Suppressor macrophage treated with lipopolysaccharide for 1 hour (primary cell): ENCODE results near the gene GARIN5B.

Experiments
- DNase-seq, 3 donors: peaks; one replicate each; pipeline ENCODE4 v3.0.0-alpha.2; 2020 to 2022

Gene GARIN5B

GRCh38 chr19:55369653-55370304 is 6.7 kb upstream of the GARIN5B start:
- DNase-seq, result peak in 2 of 3 donors; percentile 11 to 40

GRCh38 chr19:55368701-55369563 is 5.9 kb upstream of the GARIN5B start:
- peak; percentile 57 to 84 (median 69) for DNase-seq

DNA sequence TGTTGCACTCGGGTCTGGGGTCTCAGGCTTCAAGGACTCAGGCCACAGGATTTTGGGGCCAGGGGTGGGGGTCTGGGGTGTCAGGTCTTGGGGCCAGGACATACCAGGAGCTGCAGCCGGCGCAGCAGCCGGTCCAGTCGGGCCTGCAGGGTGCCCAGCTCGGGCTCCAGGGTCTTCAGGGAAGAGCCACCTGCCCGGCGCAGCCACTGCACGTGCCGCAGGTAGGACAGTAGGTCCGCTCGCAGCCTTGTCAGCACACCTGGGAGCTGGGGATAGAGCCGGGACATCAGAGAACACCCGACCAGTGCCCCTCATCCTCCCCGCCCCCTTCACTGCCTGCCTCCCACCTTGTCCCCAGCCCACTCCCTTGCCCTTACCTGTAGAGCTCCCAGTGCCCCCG is 5.0 kb upstream of the GARIN5B start:
- no peak for DNase-seq

DNA sequence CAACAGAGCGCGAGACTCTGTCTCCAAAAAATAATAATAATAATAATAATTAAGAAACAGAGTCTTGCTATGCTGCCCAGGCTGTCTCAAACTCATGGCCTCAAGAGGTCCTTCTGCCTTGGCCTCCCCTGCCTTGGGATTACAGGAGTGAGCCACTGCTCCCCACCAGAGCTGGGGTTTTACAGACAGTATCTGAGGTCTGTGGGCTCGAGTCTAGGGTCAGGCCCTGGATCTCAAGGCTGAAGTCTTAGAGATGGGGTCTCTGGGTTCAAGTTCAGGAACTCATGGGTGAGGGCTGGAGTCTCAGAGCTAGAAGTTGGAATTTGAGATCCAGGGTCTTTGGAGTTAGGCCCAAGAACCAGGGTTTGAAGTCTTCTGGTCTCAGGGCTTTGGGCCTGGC is 3.7 kb upstream of the GARIN5B start:
- no peak for DNase-seq

- no peak for DNase-seq
These were observed 2.9 kb upstream of the GARIN5B start for GRCh38 chr19:55365964-55366363.

GRCh38 chr19:55365245-55365644 is 2.2 kb upstream of the GARIN5B start:
- DNase-seq, result no peak

DNA sequence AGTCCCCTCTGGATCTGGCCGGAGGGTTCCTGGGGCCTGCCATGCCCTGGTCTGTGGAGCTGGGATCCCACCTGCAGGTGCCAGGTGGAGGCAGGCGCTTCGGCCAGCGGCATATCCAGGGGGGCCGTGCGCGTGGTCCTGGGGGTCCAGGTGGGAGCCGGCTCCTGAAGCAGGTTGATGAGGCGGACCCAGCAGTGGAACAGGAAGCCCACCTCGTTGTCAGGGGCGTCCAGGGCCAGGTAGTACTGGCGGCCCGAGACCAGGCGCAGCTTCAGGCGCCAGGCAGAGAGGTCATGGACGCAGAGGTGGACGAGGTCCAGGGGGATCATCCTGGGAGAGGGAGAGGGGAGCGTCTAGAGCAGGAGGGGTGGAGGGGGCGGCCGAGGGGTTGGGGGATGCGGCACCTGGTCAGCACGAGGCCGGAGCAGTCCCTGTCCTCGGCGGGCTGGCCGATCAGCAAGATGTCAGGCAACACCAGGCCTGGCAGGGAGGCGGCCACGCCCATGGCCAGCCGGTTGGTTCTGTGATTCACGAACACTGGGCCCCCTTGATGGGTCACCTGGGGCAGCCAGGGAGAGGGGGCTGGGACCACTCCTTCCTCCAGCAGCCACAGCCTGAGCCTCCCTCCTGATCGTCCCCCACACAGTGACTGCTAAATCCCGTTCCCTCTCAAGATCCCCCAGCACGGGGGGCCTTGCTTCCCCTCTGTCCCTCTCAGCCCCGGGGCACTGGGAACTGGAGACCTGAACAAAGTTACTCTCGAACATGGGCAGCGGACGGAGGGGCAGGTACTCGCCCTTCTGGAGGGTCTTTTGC is 678 bp downstream of the GARIN5B start:
- no peak for DNase-seq

DNA sequence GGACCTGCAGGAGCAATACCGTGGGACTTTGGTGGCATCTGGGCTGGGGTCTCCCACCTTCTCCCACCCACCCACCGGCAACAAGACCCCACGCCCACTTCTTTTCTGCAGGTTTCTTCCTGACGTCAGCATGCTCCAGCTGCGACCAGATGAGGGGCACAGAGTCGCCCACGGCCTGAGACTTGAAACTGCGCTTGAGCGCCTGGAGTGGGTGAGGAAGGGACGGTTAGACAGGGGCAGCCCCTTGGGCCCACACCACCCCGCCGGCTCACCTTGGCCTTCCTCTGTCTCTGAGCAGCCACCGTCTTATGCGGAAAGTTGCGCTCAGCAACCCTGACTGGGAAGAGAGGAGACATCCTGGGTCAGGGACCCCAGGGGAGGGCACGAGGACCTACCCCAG is 2.2 kb downstream of the GARIN5B start:
- no peak for DNase-seq

GRCh38 chr19:55358943-55359908 is 3.8 kb downstream of the GARIN5B start:
- no peak for DNase-seq

DNA sequence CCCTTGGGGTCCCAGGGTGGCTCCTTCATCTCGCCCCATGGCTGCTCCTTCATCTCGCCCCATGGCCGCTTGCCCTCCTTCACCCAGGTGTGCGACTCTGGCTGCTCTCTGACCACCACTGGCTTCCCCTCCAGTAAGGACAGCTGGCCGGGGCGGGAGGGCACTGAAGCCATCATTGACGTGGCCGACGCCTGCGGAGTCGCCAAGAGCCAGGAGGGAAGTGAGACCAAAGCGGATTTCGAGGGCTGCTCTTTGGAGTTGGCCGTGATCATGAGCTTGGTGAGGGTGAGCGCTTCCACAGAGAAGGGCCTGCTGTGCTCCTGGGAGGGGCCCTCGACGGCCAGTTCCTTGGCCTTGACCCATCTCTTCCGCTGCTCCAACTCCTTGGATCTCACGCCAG is 4.6 kb downstream of the GARIN5B start:
- no peak for DNase-seq

DNA sequence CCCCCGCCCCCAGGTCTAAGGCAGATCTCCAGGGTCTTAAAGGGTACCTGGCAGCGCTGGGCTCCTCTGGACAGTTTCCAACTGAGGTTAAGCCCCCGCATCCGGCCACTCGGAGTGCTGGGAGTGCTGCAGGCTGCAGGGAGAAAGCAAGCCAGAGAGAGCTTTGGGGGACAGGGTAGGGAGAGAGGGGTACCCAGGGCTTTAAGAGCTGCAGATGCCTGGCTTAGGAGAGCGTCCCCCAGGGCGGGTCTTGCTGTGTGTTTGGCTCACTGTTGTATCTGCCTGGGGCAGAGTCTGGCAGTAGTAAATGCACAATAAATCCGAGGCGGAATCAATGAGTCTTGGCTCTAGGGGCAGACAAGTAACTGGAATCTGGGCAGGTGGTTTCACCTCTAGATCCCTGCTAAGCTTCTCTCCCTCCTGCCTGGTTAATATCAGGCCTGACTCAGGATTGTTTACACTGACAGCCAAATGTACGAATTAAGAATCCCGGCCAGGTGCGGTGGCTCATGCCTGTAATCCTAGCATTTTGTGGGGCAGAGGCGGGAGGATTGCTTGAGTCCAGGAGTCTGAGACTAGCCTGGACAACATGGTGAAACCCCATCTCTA is 7.7 kb downstream of the GARIN5B start:
- DNase-seq, result no peak

- no peak for DNase-seq
These were observed 8.3 kb downstream of the GARIN5B start, which contains the start of gene COX6B2 for GRCh38 chr19:55354698-55355212. Gene COX6B2 (minus strand): TSS chr19:55354719. CDS start chr19:55354521, 198 bp downstream.

DNA sequence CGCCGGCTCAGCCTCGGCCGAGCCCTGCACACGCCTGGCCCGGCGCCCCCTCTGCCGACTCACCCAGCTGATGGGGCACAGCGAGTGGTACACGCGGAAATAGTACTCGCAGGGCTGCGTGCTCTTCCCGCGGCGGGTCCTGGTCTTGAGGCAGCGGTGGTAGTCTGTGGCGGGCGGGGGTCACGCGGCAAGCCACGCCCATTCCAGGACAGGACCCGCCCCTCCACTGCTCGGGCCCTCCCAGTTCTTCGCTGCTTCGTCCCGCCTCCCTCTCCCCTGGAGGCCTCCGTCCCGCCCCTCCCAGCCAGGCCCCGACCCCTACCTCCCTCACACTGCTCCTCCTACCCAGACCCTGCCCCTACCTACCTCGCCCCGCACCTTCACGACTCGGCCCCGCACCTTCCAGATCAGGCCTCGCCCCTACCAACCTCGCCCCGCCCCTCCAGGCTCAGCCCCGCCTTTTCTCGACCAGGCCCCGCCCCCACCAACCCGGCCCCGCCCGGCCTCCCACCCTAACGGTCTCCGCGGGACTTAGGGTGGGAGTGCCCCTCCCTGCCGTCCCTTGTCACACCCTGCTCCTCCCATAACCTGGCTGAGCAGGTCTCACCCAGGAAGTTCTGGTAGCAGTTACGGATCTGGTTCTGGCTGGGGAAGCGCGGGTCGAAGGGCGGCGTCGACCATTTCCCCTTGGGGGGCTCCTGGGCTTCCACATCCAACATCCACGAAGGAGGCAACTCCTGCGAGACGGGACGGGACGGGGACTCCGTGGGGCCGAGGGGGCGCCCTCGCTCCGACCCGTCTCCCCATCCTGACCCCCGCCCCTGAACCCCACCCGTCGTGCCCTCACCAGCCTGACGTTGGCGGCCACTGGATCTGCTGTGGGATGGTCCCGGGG is 9.0 kb downstream of the GARIN5B start:
- DNase-seq, result peak; percentile 68 to 81 (median 75)

DNA sequence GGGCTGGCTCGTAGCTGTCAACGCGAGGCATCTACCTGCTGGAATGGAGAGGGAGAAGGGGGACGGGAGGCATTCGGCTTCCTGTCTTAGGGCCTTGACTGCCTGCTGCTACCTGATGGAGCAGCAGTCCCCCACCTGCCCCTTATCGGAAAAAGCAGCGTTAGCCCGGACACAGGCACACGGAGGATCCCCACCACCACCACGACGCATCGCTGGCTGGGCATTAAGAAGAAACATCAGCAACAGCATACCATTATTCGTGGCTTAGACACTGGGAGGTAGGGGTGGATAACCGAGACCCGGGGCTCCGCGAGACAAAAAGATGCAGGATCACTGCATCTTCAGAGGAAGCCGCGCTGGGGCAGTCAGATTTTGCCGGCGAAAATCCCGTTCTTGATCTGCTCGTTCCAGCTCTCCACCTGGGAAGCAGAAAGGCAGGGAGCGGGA is 9.7 kb downstream of the GARIN5B start:
- DNase-seq, result no peak

GRCh38 chr19:55352549-55353145 is 10.4 kb downstream of the GARIN5B start:
- DNase-seq, result no peak

DNA sequence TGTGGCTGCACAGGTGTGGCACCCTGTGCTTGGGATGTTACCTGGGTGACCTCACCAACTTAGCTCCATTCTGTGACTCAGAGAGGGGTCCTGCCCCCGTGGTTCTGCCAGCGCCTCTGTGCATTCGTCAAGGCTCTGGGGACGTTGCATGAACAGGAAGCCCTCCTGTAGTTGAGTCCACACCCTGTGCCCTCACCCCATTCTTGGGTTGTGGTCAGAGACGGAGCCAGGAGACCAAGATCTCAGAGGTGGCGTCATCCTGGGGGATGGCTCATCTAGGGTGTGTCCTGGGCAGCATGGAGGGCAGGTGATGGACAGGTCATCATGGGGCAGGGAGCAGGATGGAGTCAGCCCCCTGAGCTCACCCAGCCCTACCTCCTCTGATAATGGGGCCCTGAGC is 11.0 kb downstream of the GARIN5B start:
- no peak for DNase-seq

- DNase-seq, result no peak
These were observed 12.3 kb downstream of the GARIN5B start for GRCh38 chr19:55350620-55351315.

GRCh38 chr19:55348317-55349034 is 14.6 kb downstream of the GARIN5B start:
- no peak for DNase-seq
